Heart right ventricle (tissue), 16 donors: ENCODE data around the gene CDH8. TPM values are rescaled to one million over a fixed set of nuclear protein-coding genes. Genes with fewer than 3 reads are reported as not detected.

Experiments
- ATAC-seq, 8 donors: fragments of 200-7000 bp; cut with Tn5 transposase; one replicate each; pipeline ENCODE4 v1.9.1; 2020; ENCODE audit warnings: mild to moderate bottlenecking in 8 of 8, moderate library complexity in 8 of 8, moderate number of reproducible peaks in 1 of 8
- DNase-seq, 2 donors: peaks; one replicate each; pipeline ENCODE4 v3.0.0-alpha.2; 2020
- H3K27ac ChIP-seq, 10 donors: fragments of 200-600 bp; sonication (generic) in 2 of 10; one replicate each; pipeline versions ENCODE4 v1.5.0 to v1.8.0; 2020 to 2022; ENCODE audit warnings: mild to moderate bottlenecking in 3 of 10
- H3K27me3 ChIP-seq, 7 donors: fragments of 200-600 bp; one replicate each; pipeline ENCODE4 v1.8.0; 2021 to 2022; ENCODE audit warnings: mild to moderate bottlenecking in 2 of 7
- H3K36me3 ChIP-seq, 9 donors: fragments of 200-600 bp; sonication (generic) in 1 of 9; one replicate each; pipeline versions ENCODE4 v1.5.0 to v1.8.0; 2020 to 2022; ENCODE audit warnings: mild to moderate bottlenecking in 2 of 9
- H3K4me1 ChIP-seq, 9 donors: fragments of 200-600 bp; sonication (generic) in 1 of 9; one replicate each; pipeline versions ENCODE4 v1.5.0 to v1.8.0; 2020 to 2022; ENCODE audit warnings: mild to moderate bottlenecking in 4 of 9
- H3K4me3 ChIP-seq, 10 donors: fragments of 200-600 bp; sonication (generic) in 2 of 10; one replicate each; pipeline versions ENCODE4 v1.5.0 to v1.8.0; 2020 to 2022; ENCODE audit warnings: mild to moderate bottlenecking in 7 of 10, moderate library complexity in 2 of 10
- H3K9me3 ChIP-seq, 11 donors: fragments of 200-600 bp in 10 of 11; sonication (generic) in 2 of 11; one replicate each; pipeline versions ENCODE4 v1.5.0 to v1.8.0; 2013 to 2022; ENCODE audit warnings: mild to moderate bottlenecking in 2 of 11, control low read depth in 1 of 11, moderate library complexity in 1 of 11
- CTCF ChIP-seq, 9 donors: fragments of 200-600 bp; sonication (generic) in 2 of 9; IDR thresholded peaks; one replicate each; pipeline versions ENCODE4 v1.5.0 to v1.8.0; 2021 to 2022; ENCODE audit warnings: antibody characterized with exemption in 9 of 9, mild to moderate bottlenecking in 5 of 9, moderate library complexity in 1 of 9
- WGBS, 2 donors: extraction: QIAGEN DNeasy Blood & Tissue Kit; methylation state at CpG; one replicate each; pipeline ENCODE4 v1.1.7; 2013; ENCODE audit warnings: inconsistent platforms in 1 of 2; 5-methylcytosine and 5-hydroxymethylcytosine counted together
- intact Hi-C, 10 donors: fragments of 100-400 bp; cut with DNase I; formaldehyde crosslinking; loops; one replicate each; pipeline versions ENCODE4 v1.11.1 to v1.14.2; 2022
- polyA plus RNA-seq, 2 donors: library from polyadenylated mRNA; stranded (reverse); fragments of 200-250 nt; gene quantifications; one replicate each; pipeline ENCODE4 v1.2.3, GENCODE V29; 2013
- total RNA-seq, 10 donors: library from RNA; stranded (reverse); fragmentation: NEBNext Ultra II Directional in 3 of 10; extraction: Animal tissue kit (Norgen Biotek cat#: 25700) in 3 of 10; gene quantifications; one replicate each; pipeline versions ENCODE4 v1.2.1 to v1.2.4, GENCODE V29; 2021 to 2023
- donor health status: Arrhythmogenic right ventricular cardiomyopathy.
- donor health status: ischemic (EF 13 %, LVEDD 7.1; RV severe dilation, severe dysfunction).
- donor health status: healthy with polysubstance abuse.
- donor health status: DM: no; HTN: yes; CAD: no.
- donor health status: DM: no; HTN: no; CAD: no.
- donor health status: ischemic (EF 25% LVEDD 6.9; RV normal size, moderate dysfunction).
- donor health status: ischemic (EF 25% LVEDD 5.7; RV mildly dilated, moderate dysfunction).
- donor health status: healthy.
- donor health status: DM: yes; HTN: yes; CAD: no.
- donor health status: Ischemic cardiomyopathy.
- donor health status: ischemic (EF 35%, LVEDD 5.7; RV mildly dilated, moderate dysfunction).
- donor health status: nonischemic (EF 11% LVEDD 7.7; RV severe dilation, severe dysfunction).
- donor health status: DM: yes; HTN: yes; CAD: no.
- donor health status: PGD.
- donor health status: ischemic (EF 29% LVEDD 5.4; RV normal size, mild dysfunction).
- donor health status: nonischemic (EF 23%, LVEDD 6.1; RV moderate dilation, normal function).

CDH8 gene
- total and polyA plus RNA-seq, 12 donors: 0.19 to 2.0 (median 0.53) TPM; not detected in 5

- no peaks in the 10 kb centered on the region for H3K36me3 ChIP-seq
- ATAC-seq: no peak
- no peaks in the 10 kb centered on the region for H3K4me1 ChIP-seq
- TF ChIP-seq CTCF (IDR thresholded peaks at IDR 0.05): no peak
- no peak overlapping the region for H3K27ac ChIP-seq
- DNase-seq: no peak
- H3K4me3 ChIP-seq: no peak overlapping the region
- 70 to 73% methylated on average over 4 of the region's 4 CpGs for WGBS, 2 donors
- H3K27me3 ChIP-seq: no peaks in the 10 kb centered on the region
- intact Hi-C loops: no loop called here
- H3K9me3 ChIP-seq: no peaks in the 10 kb centered on the region
These were observed 424.3 kb downstream of the CDH8 start for GRCh38 chr16:61611847-61612491.

- Histone ChIP-seq H3K36me3 (no peaks in the 10 kb centered on the region), H3K27me3 (no peaks in the 10 kb centered on the region), H3K9me3 (peaks cover 0 to 19% (median 0%) of the 10 kb centered on the region in 11 donors), H3K27ac (no peak overlapping the region), H3K4me3 (no peak overlapping the region), H3K4me1 (no peaks in the 10 kb centered on the region)
- intact Hi-C loops: no loop called here
- ATAC-seq (no peak), DNase-seq (no peak)
- 79 to 85% methylated on average over 1 of the region's 1 CpG for WGBS, 2 donors
- no peak for TF ChIP-seq CTCF (IDR thresholded peaks at IDR 0.05)
These were observed 429.7 kb downstream of the CDH8 start for GRCh38 chr16:61606581-61606980.
